Mesendoderm (in vitro differentiated cells): Measurements from ENCODE around the gene JAZF1.
A peak's percentile ranks its signal among the peaks of the same experiment; 100 is the strongest.

Experiments used
- DNase-seq: peaks from one replicate; pipeline ENCODE4 v3.0.0; 2013
- H2AK5ac ChIP-seq: 2 replicates; pipeline ENCODE4 v1.6.1; 2013; ENCODE audit warnings: low read length, inconsistent platforms
- H2BK120ac ChIP-seq: 2 replicates; pipeline ENCODE4 v1.6.1; 2013; ENCODE audit warnings: low read depth, mild to moderate bottlenecking, low read length, moderate library complexity, mixed read lengths
- H2BK15ac ChIP-seq: replicated peaks from 2 replicates; pipeline ENCODE4 v1.6.1; 2013; ENCODE audit warnings: low read depth, mild to moderate bottlenecking, moderate library complexity
- H2BK5ac ChIP-seq: 2 replicates; pipeline ENCODE4 v1.6.1; 2013; ENCODE audit warnings: low read length, inconsistent platforms
- H3K18ac ChIP-seq: 2 replicates; pipeline ENCODE4 v1.6.1; 2013; ENCODE audit warnings: mild to moderate bottlenecking, low read length, mixed read lengths
- H3K23ac ChIP-seq: one replicate; pipeline ENCODE4 v1.6.1; 2013; ENCODE audit warnings: low read length
- H3K27ac ChIP-seq: 2 replicates; pipeline ENCODE4 v1.5.1; 2013; ENCODE audit warnings: low read depth, mild to moderate bottlenecking, inconsistent platforms, low read length, moderate library complexity
- H3K27me3 ChIP-seq: 2 replicates; pipeline ENCODE4 v1.6.1; 2013; ENCODE audit warnings: low read length, control low read depth, mild to moderate bottlenecking, inconsistent platforms; ENCODE audit not compliant: insufficient read depth, poor library complexity
- H3K36me3 ChIP-seq: 2 replicates; pipeline ENCODE4 v1.6.1; 2013; ENCODE audit warnings: low read length, inconsistent platforms; ENCODE audit not compliant: control insufficient read depth, insufficient read depth
- H3K4ac ChIP-seq: one replicate; pipeline ENCODE4 v1.6.1; 2013; ENCODE audit warnings: low read depth, mild to moderate bottlenecking, low read length, moderate library complexity
- H3K4me1 ChIP-seq: 2 replicates; pipeline ENCODE4 v1.6.1; 2013; ENCODE audit warnings: low read depth, low read length, inconsistent platforms; ENCODE audit not compliant: control insufficient read depth
- H3K4me2 ChIP-seq: 2 replicates; pipeline ENCODE4 v1.6.1; 2013; ENCODE audit warnings: low read length
- H3K4me3 ChIP-seq: 2 replicates; pipeline ENCODE4 v1.5.1; 2013; ENCODE audit warnings: mild to moderate bottlenecking, low read length
- H3K56ac ChIP-seq: one replicate; pipeline ENCODE4 v1.6.1; 2013; ENCODE audit warnings: low read length
- H3K79me1 ChIP-seq: 2 replicates; pipeline ENCODE4 v1.6.1; 2013; ENCODE audit warnings: low read length, inconsistent platforms
- H3K79me2 ChIP-seq: 2 replicates; pipeline ENCODE4 v1.6.1; 2013; ENCODE audit warnings: mild to moderate bottlenecking, low read length; ENCODE audit not compliant: control insufficient read depth, insufficient read depth
- H3K9ac ChIP-seq: 2 replicates; pipeline ENCODE4 v1.6.1; 2013; ENCODE audit warnings: low read length, inconsistent platforms
- H4K5ac ChIP-seq: one replicate; pipeline ENCODE4 v1.6.1; 2013; ENCODE audit warnings: low read length
- H4K8ac ChIP-seq: one replicate; pipeline ENCODE4 v1.6.1; 2013; ENCODE audit warnings: low read depth, mild to moderate bottlenecking, control low read depth, low read length, moderate library complexity
- WGBS: extraction: QIAGEN DNeasy Blood & Tissue Kit; methylation state at CpG from one replicate; pipeline ENCODE4 v1.1.7; 2013; ENCODE audit warnings: low lambda C conversion rate, missing lambda C conversion rate; ENCODE audit not compliant: insufficient coverage; ENCODE audit errors: extremely low coverage; 5-methylcytosine and 5-hydroxymethylcytosine counted together

JAZF1 gene

GRCh38 chr7:28045592-28045991, 135.0 kb downstream of the JAZF1 start:
- Histone ChIP-seq H3K9ac (no peak overlapping the region), H4K5ac (no peak overlapping the region), H3K4ac (peak overlapping the region; percentile 71), H2BK5ac (no peak overlapping the region), H2BK15ac (no peak overlapping the region), H3K79me1 (no peaks in the 10 kb centered on the region), H3K27me3 (no peaks in the 10 kb centered on the region), H3K27ac (no peak overlapping the region), H3K79me2 (no peaks in the 10 kb centered on the region), H3K56ac (peak overlapping the region; percentile 28), H2AK5ac (no peak overlapping the region), H3K4me2 (no peak overlapping the region), H2BK120ac (no peak overlapping the region), H3K23ac (no peak overlapping the region), H3K4me1 (peaks cover 4% of the 10 kb centered on the region), H3K4me3 (no peak overlapping the region), H4K8ac (no peak overlapping the region), H3K36me3 (no peaks in the 10 kb centered on the region), H3K18ac (no peak overlapping the region)
- no peak for DNase-seq
- no CpG with 5 or more reads among the region's 4 CpGs for whole genome bisulfite sequencing

DNA sequence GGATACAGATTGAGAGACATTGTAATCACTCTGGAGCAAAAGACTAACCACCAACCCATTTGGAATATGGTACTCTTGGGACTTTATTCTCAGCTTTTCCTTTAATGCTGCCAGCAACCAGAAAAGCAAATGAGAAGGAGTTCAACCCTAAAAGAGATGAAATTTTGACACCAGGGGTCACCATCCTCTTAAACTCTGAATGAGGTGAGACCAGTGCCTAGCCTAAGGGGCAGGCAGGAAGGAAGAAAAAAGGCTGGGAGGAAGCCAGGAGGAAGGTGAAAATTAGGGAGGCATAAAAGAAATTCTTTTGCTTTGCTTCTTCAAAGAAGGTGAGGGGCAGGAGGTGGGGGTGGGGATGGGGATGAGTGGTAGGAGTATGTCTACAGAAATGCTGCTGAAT, 135.8 kb downstream of the JAZF1 start:
- peak overlapping the region; percentile 36 for H3K4ac ChIP-seq
- no peak overlapping the region for H3K18ac ChIP-seq
- H2BK120ac ChIP-seq = no peak overlapping the region
- H3K9ac ChIP-seq = no peak overlapping the region
- H2BK5ac ChIP-seq = no peak overlapping the region
- H4K8ac ChIP-seq = no peak overlapping the region
- no peaks in the 10 kb centered on the region for H3K79me2 ChIP-seq
- no peaks in the 10 kb centered on the region for H3K79me1 ChIP-seq
- H2BK15ac ChIP-seq = no peak overlapping the region
- DNase-seq = peak; percentile 91
- peaks cover 4% of the 10 kb centered on the region for H3K4me1 ChIP-seq
- no peak overlapping the region for H4K5ac ChIP-seq
- H3K4me3 ChIP-seq = no peak overlapping the region
- H3K4me2 ChIP-seq = no peak overlapping the region
- no peaks in the 10 kb centered on the region for H3K36me3 ChIP-seq
- no peaks in the 10 kb centered on the region for H3K27me3 ChIP-seq
- H3K27ac ChIP-seq = peak overlapping the region; percentile 50
- H2AK5ac ChIP-seq = no peak overlapping the region
- H3K23ac ChIP-seq = no peak overlapping the region
- H3K56ac ChIP-seq = no peak overlapping the region

DNA sequence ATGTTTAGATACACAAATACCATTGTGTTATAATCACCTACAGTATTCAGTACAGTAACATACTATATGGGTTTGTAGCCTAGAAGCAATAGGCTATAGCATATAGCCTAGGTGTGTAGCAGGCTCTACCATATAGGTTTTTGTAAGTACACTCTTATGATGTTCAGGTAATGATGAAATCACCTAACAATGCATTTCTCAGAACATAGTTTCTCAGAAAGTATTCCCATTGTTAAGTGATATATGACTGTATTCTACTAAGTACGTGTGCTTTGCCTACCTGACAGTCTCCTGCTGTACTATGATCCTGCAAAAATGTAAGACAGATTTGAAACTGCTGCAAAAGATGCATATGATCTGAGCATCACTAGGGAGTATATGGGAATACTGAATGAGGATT, 137.9 kb downstream of the JAZF1 start:
- no peak overlapping the region for H3K56ac ChIP-seq
- no peak overlapping the region for H3K9ac ChIP-seq
- H3K79me1 ChIP-seq = no peaks in the 10 kb centered on the region
- no peak overlapping the region for H4K5ac ChIP-seq
- no peaks in the 10 kb centered on the region for H3K27me3 ChIP-seq
- no peak overlapping the region for H3K4ac ChIP-seq
- H3K4me3 ChIP-seq = no peak overlapping the region
- no peak overlapping the region for H2BK5ac ChIP-seq
- H3K27ac ChIP-seq = no peak overlapping the region
- no CpG with 5 or more reads among the region's 1 CpG for WGBS
- no peak overlapping the region for H3K4me2 ChIP-seq
- H2BK120ac ChIP-seq = no peak overlapping the region
- no peak overlapping the region for H2AK5ac ChIP-seq
- no peak overlapping the region for H3K23ac ChIP-seq
- H3K36me3 ChIP-seq = no peaks in the 10 kb centered on the region
- H3K79me2 ChIP-seq = no peaks in the 10 kb centered on the region
- H2BK15ac ChIP-seq = no peak overlapping the region
- no peak overlapping the region for H3K18ac ChIP-seq
- DNase-seq = no peak
- peaks cover 4% of the 10 kb centered on the region for H3K4me1 ChIP-seq
- H4K8ac ChIP-seq = no peak overlapping the region

GRCh38 chr7:28041508-28042314, 138.9 kb downstream of the JAZF1 start:
- Histone ChIP-seq H3K9ac (no peak overlapping the region), H3K79me1 (no peaks in the 10 kb centered on the region), H3K27me3 (no peaks in the 10 kb centered on the region), H3K18ac (no peak overlapping the region), H4K8ac (no peak overlapping the region), H4K5ac (no peak overlapping the region), H3K4me2 (no peak overlapping the region), H3K79me2 (no peaks in the 10 kb centered on the region), H3K36me3 (no peaks in the 10 kb centered on the region), H2BK15ac (no peak overlapping the region), H3K4me1 (peaks cover 4% of the 10 kb centered on the region), H2AK5ac (no peak overlapping the region), H3K4ac (no peak overlapping the region), H3K56ac (no peak overlapping the region), H2BK120ac (no peak overlapping the region), H2BK5ac (no peak overlapping the region), H3K27ac (no peak overlapping the region), H3K4me3 (no peak overlapping the region), H3K23ac (no peak overlapping the region)
- WGBS = no CpG with 5 or more reads among the region's 5 CpGs
- no peak for DNase-seq

GRCh38 chr7:28038175-28038797, 142.3 kb downstream of the JAZF1 start:
- H3K27me3 ChIP-seq = no peaks in the 10 kb centered on the region
- no peak overlapping the region for H3K27ac ChIP-seq
- H2BK5ac ChIP-seq = no peak overlapping the region
- no peak overlapping the region for H3K9ac ChIP-seq
- H2BK120ac ChIP-seq = no peak overlapping the region
- no peak overlapping the region for H3K56ac ChIP-seq
- no peak overlapping the region for H2BK15ac ChIP-seq
- no peak overlapping the region for H4K5ac ChIP-seq
- no peaks in the 10 kb centered on the region for H3K79me2 ChIP-seq
- no peak overlapping the region for H4K8ac ChIP-seq
- DNase-seq = no peak
- WGBS = no CpG with 5 or more reads among the region's 1 CpG
- H3K4me2 ChIP-seq = no peak overlapping the region
- no peaks in the 10 kb centered on the region for H3K79me1 ChIP-seq
- H3K23ac ChIP-seq = no peak overlapping the region
- no peak overlapping the region for H3K4me3 ChIP-seq
- no peak overlapping the region for H3K18ac ChIP-seq
- no peak overlapping the region for H3K4ac ChIP-seq
- no peak overlapping the region for H2AK5ac ChIP-seq
- no peaks in the 10 kb centered on the region for H3K36me3 ChIP-seq
- no peaks in the 10 kb centered on the region for H3K4me1 ChIP-seq
